Measurements from ENCODE around the gene SCYGR5.

SCYGR5 gene

DNA sequence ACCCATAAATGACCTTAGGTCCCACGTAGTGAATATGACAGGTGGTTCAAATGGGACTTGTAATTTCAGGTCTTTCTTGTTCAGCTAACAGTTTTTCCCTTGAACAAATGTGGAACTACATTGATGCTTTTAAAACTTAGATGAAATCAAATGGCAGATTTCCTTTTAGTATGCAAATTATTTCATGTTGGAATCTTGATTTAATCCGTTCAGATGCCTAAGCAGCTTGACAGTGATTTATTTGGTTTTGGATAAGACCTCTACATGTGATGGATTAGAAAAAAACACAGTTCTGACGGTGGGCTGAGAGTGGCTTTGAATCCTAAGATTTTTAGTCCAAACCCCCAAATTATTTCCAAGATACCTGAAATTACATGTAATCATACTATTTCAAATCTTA, 32.4 kb upstream of the SCYGR5 start:
- TF ChIP-seq, protein P1, sequence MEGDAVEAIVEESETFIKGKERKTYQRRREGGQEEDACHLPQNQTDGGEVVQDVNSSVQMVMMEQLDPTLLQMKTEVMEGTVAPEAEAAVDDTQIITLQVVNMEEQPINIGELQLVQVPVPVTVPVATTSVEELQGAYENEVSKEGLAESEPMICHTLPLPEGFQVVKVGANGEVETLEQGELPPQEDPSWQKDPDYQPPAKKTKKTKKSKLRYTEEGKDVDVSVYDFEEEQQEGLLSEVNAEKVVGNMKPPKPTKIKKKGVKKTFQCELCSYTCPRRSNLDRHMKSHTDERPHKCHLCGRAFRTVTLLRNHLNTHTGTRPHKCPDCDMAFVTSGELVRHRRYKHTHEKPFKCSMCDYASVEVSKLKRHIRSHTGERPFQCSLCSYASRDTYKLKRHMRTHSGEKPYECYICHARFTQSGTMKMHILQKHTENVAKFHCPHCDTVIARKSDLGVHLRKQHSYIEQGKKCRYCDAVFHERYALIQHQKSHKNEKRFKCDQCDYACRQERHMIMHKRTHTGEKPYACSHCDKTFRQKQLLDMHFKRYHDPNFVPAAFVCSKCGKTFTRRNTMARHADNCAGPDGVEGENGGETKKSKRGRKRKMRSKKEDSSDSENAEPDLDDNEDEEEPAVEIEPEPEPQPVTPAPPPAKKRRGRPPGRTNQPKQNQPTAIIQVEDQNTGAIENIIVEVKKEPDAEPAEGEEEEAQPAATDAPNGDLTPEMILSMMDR (IDR thresholded peaks at IDR 0.05; ENCODE audit: low read length): no peak
- no peak for TF ChIP-seq EZH2 (IDR thresholded peaks at IDR 0.05; ENCODE audit: borderline replicate concordance, low read length)
- no peaks in the 10 kb centered on the region for H3K9me2 ChIP-seq (ENCODE audit: low read depth, low read length)
- H3K9ac ChIP-seq (ENCODE audit: low read length): no peak overlapping the region
- no peaks in the 10 kb centered on the region for H3K79me2 ChIP-seq (ENCODE audit: insufficient read depth, low read length)
- no peaks in the 10 kb centered on the region for H3K4me1 ChIP-seq (ENCODE audit: insufficient read depth, low read length, severe bottlenecking)
- H3K27me3 ChIP-seq (ENCODE audit: insufficient read depth, low read length): no peaks in the 10 kb centered on the region
- no peak overlapping the region for H3K27ac ChIP-seq (ENCODE audit: low read depth, low read length, poor library complexity, severe bottlenecking)
- H4K20me1 ChIP-seq (ENCODE audit: insufficient read depth, low read length): no peaks in the 10 kb centered on the region
- H3K9me3 ChIP-seq (ENCODE audit: low read length): no peaks in the 10 kb centered on the region
- H3K36me3 ChIP-seq (ENCODE audit: insufficient read depth, low read length): no peaks in the 10 kb centered on the region
- H3K4me3 ChIP-seq (ENCODE audit: low read depth, low read length, poor library complexity, severe bottlenecking): no peak overlapping the region
- H3K4me2 ChIP-seq (ENCODE audit: low read length): no peak overlapping the region
- no peaks in the 10 kb centered on the region for H3F3A ChIP-seq (ENCODE audit: insufficient read depth, low read length)
- no peak overlapping the region for H2AFZ ChIP-seq (ENCODE audit: low read length)

DNA sequence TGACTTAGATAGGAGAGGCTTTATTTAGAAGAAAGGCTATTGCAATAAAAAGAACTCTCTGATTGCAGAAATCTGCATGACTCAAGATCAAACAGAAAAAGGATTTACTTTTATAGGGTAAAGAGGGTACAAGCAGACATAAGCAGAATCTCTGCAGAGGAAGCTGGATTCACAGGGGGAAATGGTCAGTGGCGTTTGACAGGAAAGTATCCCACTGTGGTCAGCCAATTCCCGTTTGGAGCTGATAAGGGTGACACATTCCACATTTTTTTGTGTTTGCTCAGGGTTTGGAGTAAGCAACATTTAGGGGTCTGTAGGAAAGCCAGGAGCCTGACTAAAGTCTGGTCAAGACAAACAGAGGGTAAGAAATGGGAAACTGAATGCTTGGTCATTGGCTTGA, 23.9 kb upstream of the SCYGR5 start:
- no peak overlapping the region for H3K4me3 ChIP-seq (ENCODE audit: low read depth, low read length, poor library complexity, severe bottlenecking)
- H3K79me2 ChIP-seq (ENCODE audit: insufficient read depth, low read length): no peaks in the 10 kb centered on the region
- no peak overlapping the region for H3K4me2 ChIP-seq (ENCODE audit: low read length)
- no peaks in the 10 kb centered on the region for H3K9me2 ChIP-seq (ENCODE audit: low read depth, low read length)
- H2AFZ ChIP-seq (ENCODE audit: low read length): no peak overlapping the region
- no peak overlapping the region for H3K9ac ChIP-seq (ENCODE audit: low read length)
- no peaks in the 10 kb centered on the region for H4K20me1 ChIP-seq (ENCODE audit: insufficient read depth, low read length)
- TF ChIP-seq, protein P1 (IDR thresholded peaks at IDR 0.05; ENCODE audit: low read length): no peak
- H3K36me3 ChIP-seq (ENCODE audit: insufficient read depth, low read length): no peaks in the 10 kb centered on the region
- no peaks in the 10 kb centered on the region; the same call in 1 of the 2 replicates for H3F3A ChIP-seq (ENCODE audit: insufficient read depth, low read length)
- no peaks in the 10 kb centered on the region for H3K27me3 ChIP-seq (ENCODE audit: insufficient read depth, low read length)
- H3K4me1 ChIP-seq (ENCODE audit: insufficient read depth, low read length, severe bottlenecking): no peaks in the 10 kb centered on the region
- H3K27ac ChIP-seq (ENCODE audit: low read depth, low read length, poor library complexity, severe bottlenecking): no peak overlapping the region
- no peaks in the 10 kb centered on the region for H3K9me3 ChIP-seq (ENCODE audit: low read length)

DNA sequence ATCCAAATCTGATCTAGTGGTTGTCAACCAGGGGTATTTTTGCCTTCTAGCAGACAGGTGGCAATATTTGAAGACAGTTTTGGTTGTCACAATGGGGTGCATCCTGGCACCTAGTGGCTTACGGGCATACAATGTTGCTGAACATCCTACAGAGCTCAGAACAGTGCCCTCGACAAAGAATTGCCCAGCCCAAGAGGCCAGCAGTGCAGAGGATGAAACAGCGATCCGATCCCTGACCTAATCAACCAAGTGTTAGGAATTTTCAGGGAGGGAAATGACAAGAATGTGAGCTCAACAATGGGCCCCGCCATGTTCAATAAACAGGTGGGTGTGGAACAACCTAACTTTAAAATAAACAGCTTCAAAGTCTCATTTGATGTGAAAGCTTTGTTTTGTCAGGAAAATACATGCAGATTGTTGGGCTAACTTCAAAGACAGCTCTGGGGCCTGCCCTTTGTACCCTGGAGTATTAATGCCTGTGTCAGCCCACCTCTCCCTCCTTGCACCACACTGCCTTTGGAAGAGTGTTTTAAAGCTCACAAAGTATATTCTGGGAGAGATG, 22.5 kb upstream of the SCYGR5 start:
- Histone ChIP-seq H3K9ac (ENCODE audit: low read length) (no peak overlapping the region), H2AFZ (ENCODE audit: low read length) (no peak overlapping the region), H3K4me1 (ENCODE audit: insufficient read depth, low read length, severe bottlenecking) (no peaks in the 10 kb centered on the region), H3K4me3 (ENCODE audit: low read depth, low read length, poor library complexity, severe bottlenecking) (no peak overlapping the region), H3K9me2 (ENCODE audit: low read depth, low read length) (no peaks in the 10 kb centered on the region), H3K4me2 (ENCODE audit: low read length) (no peak overlapping the region), H3K36me3 (ENCODE audit: insufficient read depth, low read length) (no peaks in the 10 kb centered on the region), H3K9me3 (ENCODE audit: low read length) (no peaks in the 10 kb centered on the region), H4K20me1 (ENCODE audit: insufficient read depth, low read length) (no peaks in the 10 kb centered on the region), H3K27ac (ENCODE audit: low read depth, low read length, poor library complexity, severe bottlenecking) (no peak overlapping the region), H3F3A (ENCODE audit: insufficient read depth, low read length) (no peaks in the 10 kb centered on the region; the same call in 1 of the 2 replicates), H3K79me2 (ENCODE audit: insufficient read depth, low read length) (no peaks in the 10 kb centered on the region), H3K27me3 (ENCODE audit: insufficient read depth, low read length) (no peaks in the 10 kb centered on the region)
- TF ChIP-seq, protein P1 (IDR thresholded peaks at IDR 0.05; ENCODE audit: low read length): no peak
- TF ChIP-seq EZH2 (IDR thresholded peaks at IDR 0.05; ENCODE audit: borderline replicate concordance, low read length): no peak

All from OCI-LY1 (cell line).